NCI-H2081 treated with DMSO at 0.1 percent for 48 hours (cell line): ENCODE results near the gene RPLP2.

Experiments
- DNase-seq: peaks from one replicate; lab custom pipeline; 2025; lab: John Stamatoyannopoulos, UW

The RPLP2 gene

DNA sequence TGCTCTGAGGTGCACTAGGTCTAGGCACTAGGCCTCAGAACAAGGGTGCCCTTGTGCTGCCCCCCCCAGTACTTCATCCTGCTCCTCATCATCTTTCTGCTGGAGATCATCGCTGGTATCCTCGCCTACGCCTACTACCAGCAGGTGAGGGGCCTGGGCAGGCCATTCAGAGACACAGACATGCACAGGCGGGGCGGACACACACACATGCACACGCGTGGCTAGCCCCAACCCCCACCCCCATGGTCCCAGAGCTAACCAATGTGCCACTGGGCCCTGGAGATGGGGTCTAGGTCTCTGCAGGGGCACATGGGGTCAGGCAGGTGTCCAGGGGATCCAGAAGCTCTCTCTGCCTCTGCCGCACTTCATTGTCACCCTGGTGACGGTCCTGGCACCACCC lies 26.9 kb downstream of the RPLP2 start:
- DNase-seq = no peak

DNA sequence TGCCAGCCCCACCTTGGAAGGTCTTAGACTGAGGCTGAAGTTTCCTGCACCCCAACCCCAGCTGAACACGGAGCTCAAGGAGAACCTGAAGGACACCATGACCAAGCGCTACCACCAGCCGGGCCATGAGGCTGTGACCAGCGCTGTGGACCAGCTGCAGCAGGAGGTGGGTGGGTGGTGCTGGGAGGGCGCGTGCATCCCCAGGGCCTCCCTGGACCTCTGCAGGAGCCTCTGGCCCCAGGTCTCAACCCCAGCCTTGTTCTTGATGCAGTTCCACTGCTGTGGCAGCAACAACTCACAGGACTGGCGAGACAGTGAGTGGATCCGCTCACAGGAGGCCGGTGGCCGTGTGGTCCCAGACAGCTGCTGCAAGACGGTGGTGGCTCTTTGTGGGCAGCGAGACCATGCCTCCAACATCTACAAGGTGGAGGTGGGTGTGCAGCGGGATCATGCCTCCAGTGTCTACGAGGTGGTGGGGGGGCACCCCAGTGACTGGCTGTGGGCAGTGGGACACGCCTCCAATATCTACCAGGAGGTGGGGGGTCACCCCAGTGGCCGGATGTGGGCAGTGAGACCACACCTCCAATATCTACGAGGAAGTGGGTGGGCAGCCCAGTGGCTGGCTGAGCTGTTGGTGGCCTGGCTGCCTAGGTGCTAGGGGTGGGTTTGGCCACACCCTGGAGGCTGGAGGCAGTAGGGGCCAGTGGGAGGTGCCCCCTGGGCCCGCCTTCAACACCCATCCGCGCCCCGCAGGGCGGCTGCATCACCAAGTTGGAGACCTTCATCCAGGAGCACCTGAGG lies 27.6 kb downstream of the RPLP2 start:
- DNase-seq = no peak

DNA sequence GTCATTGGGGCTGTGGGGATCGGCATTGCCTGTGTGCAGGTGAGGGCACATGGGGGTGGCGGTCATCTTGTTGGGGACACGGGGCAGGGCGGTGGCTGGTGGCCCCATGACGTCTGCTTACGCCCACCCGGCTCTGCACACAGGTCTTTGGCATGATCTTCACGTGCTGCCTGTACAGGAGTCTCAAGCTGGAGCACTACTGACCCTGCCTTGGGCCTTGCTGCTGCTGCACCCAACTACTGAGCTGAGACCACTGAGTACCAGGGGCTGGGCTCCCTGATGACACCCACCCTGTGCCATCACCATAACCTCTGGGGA lies 28.2 kb downstream of the RPLP2 start:
- no peak for DNase-seq

DNA sequence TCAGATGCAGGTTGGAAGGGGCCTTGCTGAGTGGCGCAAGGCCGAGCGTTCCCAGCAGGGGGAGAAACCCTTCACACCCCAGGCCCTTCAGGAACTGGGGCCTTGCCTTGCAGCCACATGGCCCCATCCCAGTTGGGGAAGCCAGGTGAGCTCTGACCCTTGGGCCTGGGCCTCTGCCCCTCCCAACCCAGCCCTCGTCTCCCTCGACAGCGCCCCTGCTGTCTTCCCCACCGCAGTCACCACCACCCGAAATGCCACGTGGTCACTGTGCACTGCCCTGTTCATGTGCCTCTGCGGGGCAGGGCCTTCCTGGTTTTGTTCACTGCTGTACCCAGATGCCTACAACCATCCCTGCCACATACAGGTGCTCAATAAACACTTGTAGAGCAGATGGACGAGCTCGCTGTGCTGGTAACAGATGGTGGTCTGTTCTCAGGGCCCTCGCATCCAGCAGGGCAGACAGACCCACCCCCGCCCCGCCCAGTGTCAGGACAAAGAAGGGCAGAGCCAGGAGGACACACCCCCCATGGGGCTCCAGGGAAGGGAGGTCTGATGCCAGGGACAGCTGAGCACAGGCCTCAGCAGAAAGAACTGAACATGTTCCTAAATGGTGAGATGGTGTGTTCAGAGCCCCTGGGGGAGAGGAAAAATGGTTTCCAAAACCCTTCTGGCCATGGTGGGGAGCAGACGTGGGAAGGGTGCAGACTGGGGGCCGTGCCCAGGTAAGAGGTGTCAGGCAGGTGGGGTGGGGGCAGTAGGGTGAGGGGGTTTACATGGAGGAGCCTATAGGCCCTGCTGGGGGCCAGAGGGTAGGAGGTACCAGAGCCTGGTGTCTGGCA lies 28.9 kb downstream of the RPLP2 start:
- DNase-seq = no peak

DNA sequence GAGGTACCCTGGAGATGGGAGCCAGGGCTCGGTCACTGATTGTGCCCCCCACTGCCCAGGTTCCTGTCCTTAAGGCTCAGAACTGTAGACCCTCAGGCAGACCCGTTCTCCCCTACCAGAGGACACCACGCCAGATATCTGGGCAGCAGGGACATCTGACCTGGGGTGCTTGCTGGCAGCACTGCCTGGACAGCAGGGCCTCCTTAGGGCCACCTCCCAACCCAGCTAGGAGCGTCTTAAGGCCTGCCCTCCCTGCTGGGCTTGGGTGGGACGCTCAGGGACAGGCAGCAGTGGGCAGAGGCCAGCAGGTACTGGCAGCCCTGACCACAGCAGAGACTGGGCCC lies 29.5 kb downstream of the RPLP2 start:
- DNase-seq = no peak

DNA sequence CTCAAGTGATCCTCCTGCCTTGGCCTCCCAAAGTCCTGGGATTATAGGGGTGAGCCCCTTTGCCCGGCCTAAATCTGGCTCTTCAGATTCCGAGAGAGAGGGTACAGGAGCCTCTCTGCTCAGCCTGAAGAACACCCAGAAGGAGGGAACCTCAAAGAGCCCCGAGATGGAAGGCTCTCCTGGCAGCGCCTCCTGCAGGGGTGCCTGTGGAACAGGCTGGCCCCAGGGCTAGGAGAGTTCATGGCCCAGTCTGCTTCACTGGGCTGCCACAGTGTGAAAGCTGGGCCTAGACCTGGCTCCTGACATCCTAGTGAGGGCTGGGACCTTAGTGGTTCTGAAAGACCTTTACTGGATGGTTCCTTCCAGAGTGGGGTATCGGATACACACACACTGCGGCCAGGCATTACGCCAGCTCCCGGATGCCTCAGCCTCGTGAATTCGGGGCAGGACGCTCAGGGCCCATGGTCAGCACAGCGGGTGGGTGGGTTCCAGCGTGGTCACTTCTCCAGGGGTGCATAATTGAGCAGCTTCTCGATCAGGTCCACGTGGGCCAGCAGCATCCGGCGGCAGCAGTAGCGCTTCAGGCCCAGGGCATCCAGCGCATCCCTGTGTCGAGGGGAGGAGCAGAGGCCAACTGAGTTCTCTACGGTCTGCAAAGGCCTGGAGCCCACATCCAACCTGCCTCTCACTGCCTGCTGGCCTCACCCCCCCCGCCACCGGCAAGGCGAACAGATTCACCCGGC lies 30.3 kb downstream of the RPLP2 start:
- DNase-seq = no peak

DNA sequence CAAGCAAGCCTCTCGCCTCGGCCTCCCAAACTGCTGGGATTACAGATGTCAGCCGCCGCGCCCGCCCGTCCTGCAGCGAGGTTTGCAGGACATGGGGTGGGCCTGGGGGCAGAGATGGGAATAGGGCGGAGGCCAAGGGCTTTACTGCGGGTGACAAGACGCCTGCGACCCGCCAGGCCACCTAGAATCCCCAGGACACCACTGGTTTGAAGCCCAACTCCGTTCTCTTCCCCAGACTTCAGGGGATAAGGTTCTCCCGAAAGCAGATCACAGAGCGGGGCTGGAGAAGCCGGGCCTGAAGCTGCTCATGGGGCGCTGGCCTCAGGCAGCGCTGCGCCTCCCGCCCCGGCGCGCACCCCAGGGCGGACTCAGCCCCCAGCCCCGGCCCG lies 32.2 kb downstream of the RPLP2 start:
- no peak for DNase-seq

DNA sequence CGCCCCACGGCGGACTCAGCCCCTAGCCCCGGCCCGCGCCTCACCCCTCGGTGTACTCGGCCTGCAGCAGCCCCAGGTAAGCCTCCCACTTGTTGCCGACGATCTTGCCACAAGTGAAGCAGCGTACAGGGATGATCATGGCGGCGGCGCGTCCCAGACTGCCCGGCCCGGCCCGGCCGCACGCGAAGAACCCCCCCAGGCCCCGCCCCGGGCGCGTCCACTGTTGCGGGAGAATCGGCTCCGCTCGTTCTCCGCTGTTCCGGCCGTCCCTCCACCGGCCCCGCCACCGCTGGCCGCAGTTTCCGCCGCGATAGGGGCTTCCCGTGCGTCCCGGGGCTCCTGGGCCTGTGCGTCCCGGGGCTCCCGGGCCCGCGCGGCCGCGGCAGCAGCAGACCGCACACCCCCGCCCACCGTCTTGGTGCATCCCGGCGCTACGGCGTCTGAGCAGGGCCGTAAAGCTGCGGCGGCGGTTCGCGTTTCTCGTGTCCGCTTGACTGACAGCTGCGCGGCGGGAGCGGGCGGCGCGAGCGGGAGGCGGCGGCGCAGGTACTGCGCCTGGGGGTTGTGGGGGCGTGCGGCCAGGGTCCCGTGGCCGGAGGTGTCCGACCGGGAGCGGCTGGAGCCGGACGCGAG lies 32.7 kb downstream of the RPLP2 start, which contains the start of the genes POLR2L and TSPAN4:
Gene POLR2L (minus strand): TSS at position 160 of the 633 bp plus-strand sequence. CDS start 21 bp downstream, at position 139.
Gene TSPAN4 (plus strand): TSS at position 483 of the 633 bp plus-strand sequence. CDS start 7,453 bp downstream, outside the sequence.
- no peak for DNase-seq

DNA sequence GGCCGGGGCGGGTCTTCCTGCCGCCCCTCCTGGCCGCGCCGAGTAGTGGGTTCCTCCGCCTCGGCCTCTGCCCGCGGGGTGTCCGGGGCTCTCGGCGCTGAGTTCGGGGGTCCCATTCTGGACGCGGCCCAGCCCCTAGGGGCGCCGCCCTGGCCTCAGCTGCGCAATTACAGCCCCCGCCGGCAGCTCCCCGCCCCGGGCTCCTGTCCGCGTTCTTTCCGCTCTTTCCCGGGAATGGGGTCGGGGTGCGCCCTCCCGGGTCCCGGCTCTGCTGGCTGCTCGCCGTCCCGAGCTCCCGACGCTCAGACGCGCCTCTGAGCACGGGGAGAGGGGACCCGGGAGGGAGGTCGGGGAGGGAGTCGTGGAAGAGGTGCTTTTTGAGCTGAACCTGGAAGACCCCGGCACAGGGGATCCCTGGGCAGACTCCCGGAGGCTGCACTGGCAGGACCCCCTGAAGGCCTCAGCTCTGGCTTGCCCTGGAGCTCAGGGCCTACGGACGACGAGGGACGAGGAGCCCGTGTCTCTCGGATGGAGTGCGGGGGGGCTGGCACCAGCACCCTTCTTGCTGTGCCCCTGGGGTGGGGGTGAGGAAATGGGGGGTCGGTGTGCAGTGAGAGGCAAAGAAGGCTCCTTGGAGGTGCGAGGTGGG lies 33.4 kb downstream of the RPLP2 start:
- no peak for DNase-seq

DNA sequence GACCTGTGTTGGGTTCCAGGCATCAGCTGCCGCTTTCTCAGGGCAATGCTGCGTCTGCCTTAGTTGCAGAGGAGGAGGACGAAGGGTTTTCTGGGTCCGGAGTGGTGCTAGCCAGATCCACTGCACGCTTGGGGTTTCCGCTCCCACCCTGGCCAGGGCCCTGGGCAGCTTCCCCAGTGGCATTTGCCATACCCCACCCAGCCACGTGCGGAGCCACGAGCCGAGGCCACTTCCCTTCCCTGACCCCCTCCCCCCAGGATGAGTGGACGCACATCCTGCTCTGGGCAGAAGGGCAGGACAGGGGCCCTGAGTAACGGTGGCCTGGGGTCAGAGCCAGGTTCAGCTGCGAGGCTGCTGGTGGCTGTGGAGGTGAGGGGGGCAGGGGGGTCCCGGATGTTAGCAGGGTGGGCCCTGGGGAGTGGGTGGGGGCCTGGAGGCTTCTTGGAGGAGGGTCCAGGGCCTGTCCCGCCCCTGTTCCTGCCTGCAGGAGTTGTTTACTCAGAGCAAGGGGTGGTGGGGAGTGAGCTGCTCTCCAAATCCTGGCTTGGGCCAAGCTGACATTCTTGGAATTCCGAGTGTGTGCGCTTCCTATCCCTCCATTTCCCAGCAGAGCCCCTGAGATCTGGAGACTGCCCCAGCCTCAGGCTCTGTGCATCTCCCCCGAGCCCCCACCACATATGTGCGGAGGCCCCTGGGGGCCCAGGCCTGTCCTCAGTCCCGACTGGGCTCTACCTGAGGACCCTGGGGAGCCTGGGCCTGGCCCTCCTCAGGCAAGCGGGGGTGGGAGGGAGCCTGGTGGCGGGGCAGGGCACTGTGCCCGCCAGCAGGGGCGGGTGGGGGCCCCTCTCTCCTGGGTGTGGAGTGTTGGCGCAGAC lies 34.3 kb downstream of the RPLP2 start:
- DNase-seq = no peak

DNA sequence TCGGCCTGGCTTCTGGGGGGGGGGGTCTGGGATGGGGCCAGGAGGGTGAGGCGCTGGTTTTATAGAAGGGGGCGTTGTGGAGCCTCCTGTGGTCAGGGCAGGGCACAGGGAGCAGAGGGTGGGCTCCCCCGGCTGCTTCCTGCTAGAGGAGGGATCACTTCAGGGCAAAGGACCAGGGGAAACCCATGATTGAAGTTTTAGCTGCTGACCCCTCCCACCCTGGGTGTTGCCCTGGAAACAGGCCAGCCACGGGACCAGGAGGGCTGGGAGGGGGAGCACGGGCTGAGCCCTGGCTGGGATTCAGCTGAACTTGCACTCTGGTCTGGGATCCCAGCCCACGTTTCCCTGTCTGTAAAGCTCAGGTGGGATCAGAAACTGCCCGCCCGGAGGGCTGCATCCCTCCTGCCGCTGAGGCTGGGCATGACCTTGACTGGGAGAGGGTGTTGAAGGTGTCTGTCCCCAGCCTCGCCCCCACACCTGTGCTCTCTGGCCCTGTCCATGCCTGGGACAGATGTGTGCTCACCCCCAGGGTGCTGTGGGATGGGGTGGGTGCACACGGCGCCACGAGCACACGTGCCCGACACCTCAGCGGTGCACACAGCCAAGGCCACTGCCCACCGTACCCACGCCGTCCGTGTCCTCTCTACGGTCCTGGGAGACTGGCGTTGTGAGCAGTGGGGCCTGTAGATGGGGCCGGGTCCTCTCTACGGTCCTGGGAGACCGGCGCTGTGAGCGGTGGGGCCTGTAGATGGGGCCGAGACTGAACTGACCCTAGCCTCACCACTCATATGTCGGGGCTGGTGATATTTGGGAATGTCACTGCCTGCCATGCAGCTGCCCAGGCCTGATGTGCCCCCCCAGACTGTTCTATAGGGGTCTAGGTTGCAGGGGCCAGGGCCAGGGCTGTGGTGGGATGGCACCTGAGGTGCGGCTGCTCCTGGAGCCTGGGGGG lies 35.2 kb downstream of the RPLP2 start:
- DNase-seq = no peak

DNA sequence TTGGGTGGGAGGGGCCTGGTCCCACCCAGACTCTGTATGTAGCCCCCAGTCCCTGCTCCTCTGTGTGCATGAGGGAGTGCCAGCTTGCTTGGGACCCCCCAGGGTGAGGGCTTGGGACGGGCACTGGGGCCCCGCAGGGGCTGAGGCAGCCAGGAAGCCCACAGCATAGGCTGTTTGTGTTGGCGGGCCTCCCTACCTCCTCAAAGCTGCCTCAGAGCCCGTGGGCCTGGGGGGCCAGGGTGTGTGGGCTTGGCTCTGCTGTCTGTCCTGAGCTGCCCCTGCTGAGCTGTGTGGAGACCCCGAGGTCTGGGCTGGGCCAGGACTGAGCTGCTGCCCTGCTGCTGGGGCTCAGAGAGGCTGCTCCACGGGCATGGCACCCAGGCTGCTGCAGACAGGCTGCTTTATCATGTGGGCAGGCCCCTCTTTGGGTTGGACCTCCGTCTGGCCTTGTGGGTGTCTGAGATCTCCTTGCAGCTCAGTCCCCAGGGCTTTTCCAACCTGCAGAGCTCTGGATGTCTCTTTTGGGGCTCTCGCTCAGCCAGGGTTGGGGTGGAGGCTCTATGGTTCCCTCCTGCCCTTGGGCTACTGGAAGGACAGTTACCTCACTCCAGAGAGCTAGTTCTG lies 36.2 kb downstream of the RPLP2 start:
- DNase-seq = no peak

DNA sequence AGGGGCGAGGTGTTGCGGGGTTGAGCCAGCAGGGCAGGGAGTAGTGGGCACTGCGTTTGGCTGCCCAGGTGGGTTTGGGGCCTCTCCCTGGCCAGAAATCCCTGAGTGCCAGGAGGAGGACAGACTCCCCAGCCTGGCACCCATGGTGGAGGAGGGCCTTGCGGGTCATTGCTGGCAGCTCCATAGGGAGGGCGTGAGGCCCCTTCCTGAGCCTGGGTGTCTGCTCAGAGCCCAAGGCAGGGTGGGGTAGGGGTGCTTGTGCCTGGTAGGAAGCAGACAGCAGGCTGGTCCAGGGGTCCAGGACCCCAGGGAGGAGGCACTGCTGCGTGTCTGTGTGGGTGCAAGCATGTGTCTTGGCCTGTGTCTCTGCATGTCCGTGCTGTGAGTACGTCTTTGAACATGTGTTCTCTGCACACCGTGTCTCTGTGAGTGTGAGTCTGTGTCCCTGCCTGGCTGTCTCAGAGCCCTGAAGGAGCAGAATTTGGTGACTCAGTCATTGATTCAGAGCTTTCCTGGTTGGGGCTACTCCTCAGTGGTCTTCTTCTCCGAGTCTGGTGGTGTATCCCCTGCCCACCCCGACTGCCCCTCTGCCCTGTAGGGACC lies 36.8 kb downstream of the RPLP2 start:
- no peak for DNase-seq

DNA sequence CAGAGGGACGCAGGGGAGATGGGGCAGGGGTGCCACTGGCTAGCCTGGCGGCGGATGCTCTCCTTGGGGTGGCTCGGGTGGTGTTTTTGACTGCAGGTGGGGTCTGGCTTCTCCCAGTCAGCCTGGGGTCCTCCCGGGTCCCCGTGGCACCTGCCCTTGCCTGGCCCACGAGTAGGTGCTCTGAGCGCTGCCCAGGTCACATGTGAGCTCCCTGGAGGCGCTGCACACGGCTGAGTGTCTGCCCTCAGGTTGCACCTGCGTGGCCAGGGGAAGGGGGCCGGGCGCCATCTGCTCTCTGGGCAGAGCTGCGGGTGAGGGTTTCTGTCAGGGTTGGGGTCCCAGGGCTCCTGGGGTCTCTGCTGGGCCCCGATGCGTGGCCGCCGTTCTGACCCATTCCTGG lies 38.1 kb downstream of the RPLP2 start:
- DNase-seq = no peak

DNA sequence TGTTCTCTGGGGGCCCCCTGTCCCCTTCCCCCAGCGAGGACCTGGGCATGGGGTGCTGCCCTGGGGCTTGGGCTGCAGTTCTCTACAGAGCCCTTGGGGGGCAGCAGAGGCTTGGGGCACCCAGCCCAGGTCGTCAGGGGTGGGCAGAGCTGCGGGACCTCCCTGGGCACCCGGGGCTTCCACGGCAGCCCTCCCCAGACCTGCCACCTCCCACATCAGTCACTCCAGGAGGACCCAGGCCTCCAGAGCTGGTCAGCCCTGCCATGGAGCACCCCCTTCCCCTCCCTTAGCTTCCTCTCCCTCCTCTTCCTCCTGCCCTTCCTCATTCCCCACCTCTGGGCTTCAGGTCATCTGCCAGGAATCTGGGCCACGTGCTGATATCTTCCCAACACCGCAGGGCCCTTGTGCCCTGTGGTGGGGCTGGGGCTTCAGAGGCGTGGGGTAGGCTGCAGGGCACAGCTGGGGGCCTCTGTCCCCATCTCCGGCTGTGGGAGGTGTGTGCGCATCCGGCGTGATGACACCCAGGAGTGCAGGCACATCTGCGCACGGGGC lies 38.7 kb downstream of the RPLP2 start:
- no peak for DNase-seq

DNA sequence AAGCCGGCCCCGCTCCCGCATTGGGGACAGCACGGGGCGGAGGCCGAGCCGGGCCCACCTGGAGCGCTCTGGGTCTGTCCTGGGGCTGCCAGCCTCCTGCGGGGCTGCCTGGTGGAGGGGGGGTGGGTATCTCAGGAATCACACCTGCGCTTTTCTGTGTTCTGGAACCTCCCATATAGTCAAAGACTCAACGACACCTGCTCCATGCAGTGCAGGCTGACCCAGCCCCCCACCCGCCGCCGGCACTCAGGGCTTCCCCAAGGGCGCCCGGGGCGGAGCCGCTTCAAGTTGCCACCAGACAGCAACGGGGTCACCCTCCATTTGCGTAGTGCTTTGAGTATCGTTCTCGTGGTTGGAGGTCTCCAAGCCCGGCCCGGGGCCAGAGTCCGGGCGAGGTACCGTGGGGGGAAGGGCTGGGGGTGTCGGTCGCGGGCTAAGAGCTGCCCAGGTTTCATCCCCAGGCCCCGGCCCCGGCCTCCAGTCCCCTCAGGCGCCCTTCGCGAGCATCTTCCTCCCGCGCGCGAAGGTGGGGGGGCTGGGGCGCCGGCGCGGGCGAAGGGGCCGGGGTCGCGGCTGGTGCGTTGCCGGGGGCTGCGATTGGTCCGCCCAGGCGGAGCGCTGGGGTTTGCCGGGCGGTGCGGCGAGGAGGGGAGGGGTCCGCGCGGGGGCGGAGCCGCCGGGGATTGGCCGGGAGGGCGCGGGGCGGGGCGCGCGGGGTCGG lies 39.5 kb downstream of the RPLP2 start:
- DNase-seq = no peak

DNA sequence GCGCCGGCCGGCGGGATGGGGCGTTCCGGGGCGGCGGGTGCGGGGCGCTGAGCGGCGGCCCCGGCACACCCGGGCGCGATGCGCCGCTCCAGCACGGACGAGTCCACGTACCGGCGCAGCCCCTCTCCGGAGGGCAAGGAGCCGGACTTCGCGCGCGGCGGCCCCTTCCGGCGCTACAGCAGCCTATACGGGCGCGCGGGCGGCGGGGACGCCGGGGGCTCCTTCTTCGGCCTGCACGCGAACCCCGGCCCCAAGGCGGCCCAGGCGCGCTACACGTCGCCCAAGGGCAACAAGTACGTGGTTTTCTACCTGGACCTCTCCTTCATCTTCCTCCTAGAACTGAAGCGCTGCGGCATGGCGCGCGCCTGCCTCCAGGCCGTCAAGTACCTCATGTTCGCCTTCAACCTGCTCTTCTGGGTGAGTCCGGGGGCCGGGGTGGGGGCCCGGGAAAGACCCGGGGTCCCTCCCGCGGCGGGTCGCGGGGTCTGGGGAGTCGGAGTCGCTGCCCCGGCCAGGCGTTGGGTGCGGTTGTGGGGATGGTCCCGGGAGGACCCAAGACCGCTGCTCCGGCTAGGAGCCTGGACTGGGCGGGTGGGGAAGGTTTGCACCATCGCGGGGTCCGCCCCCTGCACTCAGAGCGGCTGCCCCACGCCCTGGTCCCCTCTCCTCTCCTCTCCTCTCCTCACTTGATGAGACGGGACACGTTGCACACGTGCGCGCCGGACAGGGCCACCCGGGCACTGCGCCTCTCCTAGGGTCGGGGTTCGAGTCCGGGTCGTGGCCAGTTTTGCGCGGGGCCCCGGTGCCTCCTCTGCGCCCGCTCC lies 40.4 kb downstream of the RPLP2 start:
- no peak for DNase-seq
